HL-60 (cell line): Measurements from ENCODE around the gene HMCN2.

Source experiments
- DNase-seq, 2 experiments: peaks; one replicate each; pipeline ENCODE4 v3.0.0-alpha.2; 2010 to 2020; ENCODE audit warnings: low read depth in 1 of 2, low spot score in 1 of 2
- H3K27ac ChIP-seq: fragments of 250-450 bp; sonication (Bioruptor Pico); replicated peaks from 2 replicates; pipeline ENCODE4 v1.5.1; 2020; ENCODE audit warnings: mild to moderate bottlenecking, moderate library complexity
- H3K27me3 ChIP-seq: fragments of 250-450 bp; sonication (Bioruptor Pico); 2 replicates; pipeline ENCODE4 v1.5.1; 2021; ENCODE audit warnings: mild to moderate bottlenecking, moderate library complexity; ENCODE audit not compliant: insufficient read depth, poor library complexity, severe bottlenecking
- H3K4me3 ChIP-seq: replicated peaks from 2 replicates; pipeline ENCODE4 v1.5.1; 2011; ENCODE audit warnings: mild to moderate bottlenecking, control low read depth, low read length; ENCODE audit not compliant: insufficient read depth
- GABPA ChIP-seq: IDR thresholded peaks from 2 replicates; pipeline ENCODE4 v1.6.1; 2012; ENCODE audit warnings: low read depth
- POLR2AphosphoS5 ChIP-seq: IDR thresholded peaks from 2 replicates; pipeline ENCODE4 v1.6.1; 2012; ENCODE audit warnings: low read depth
- REST ChIP-seq: IDR thresholded peaks from 2 replicates; pipeline ENCODE4 v1.6.1; 2012; ENCODE audit warnings: low read depth; ENCODE audit not compliant: insufficient replicate concordance
- SPI1 ChIP-seq: IDR thresholded peaks from 2 replicates; pipeline ENCODE4 v1.6.1; 2012; ENCODE audit warnings: low read depth, mild to moderate bottlenecking, borderline replicate concordance
- TF ChIP-seq, protein P1 (sequence below): IDR thresholded peaks from one replicate; pipeline ENCODE4 v1.5.1; 2011; ENCODE audit warnings: low read length, control low read depth, inconsistent platforms; ENCODE audit not compliant: insufficient read depth

Gene HMCN2

DNA sequence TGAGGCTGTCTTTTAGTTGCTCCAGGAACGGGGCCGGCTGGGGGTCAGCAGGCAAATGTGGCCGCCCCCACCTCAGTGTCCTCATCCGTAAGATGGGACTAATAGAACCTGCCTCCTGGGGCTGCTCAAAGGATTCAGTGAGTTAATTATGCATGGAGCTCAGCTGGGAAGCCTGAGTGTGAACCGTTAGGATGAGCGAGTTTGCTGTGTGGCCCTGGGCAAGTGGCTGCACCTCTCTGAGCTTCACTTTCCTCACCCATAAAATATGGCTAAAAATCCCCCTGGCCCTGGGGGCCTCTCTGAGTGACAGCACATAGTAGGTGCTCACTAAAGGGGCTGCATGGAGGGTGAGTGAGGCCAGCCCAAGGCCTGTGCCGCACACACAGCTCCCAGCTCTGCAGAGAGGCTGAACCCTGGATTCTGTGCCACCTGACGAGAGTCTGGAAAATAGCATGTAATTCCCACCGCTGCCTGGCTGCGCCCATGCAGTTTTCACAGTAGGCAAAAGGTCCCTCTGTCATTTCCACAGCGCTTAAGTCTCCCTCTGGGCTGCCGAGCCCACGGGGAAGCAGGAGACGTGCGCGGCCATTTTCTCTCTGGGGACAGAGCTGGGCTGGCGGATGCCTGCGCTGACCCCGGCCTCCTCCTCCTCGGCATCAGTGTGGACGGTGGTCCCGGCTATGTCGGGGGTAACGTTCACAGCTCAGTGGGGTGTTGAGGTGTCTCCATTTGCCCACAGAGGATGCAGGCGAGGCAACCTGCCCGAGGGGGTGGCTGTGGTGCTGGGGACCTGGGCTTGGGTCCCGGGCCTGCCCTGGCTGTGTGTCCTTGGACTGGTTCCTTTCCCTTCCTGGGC, 197.4 kb downstream of the HMCN2 start:
- no peak overlapping the region for H3K4me3 ChIP-seq
- TF ChIP-seq REST (no peak), SPI1 (no peak), POLR2AphosphoS5 (no peak), GABPA (no peak)
- TF ChIP-seq, protein P1, sequence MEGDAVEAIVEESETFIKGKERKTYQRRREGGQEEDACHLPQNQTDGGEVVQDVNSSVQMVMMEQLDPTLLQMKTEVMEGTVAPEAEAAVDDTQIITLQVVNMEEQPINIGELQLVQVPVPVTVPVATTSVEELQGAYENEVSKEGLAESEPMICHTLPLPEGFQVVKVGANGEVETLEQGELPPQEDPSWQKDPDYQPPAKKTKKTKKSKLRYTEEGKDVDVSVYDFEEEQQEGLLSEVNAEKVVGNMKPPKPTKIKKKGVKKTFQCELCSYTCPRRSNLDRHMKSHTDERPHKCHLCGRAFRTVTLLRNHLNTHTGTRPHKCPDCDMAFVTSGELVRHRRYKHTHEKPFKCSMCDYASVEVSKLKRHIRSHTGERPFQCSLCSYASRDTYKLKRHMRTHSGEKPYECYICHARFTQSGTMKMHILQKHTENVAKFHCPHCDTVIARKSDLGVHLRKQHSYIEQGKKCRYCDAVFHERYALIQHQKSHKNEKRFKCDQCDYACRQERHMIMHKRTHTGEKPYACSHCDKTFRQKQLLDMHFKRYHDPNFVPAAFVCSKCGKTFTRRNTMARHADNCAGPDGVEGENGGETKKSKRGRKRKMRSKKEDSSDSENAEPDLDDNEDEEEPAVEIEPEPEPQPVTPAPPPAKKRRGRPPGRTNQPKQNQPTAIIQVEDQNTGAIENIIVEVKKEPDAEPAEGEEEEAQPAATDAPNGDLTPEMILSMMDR: no peak
- no peak for DNase-seq
- H3K27me3 ChIP-seq: no peaks in the 10 kb centered on the region
- no peak overlapping the region for H3K27ac ChIP-seq

DNA sequence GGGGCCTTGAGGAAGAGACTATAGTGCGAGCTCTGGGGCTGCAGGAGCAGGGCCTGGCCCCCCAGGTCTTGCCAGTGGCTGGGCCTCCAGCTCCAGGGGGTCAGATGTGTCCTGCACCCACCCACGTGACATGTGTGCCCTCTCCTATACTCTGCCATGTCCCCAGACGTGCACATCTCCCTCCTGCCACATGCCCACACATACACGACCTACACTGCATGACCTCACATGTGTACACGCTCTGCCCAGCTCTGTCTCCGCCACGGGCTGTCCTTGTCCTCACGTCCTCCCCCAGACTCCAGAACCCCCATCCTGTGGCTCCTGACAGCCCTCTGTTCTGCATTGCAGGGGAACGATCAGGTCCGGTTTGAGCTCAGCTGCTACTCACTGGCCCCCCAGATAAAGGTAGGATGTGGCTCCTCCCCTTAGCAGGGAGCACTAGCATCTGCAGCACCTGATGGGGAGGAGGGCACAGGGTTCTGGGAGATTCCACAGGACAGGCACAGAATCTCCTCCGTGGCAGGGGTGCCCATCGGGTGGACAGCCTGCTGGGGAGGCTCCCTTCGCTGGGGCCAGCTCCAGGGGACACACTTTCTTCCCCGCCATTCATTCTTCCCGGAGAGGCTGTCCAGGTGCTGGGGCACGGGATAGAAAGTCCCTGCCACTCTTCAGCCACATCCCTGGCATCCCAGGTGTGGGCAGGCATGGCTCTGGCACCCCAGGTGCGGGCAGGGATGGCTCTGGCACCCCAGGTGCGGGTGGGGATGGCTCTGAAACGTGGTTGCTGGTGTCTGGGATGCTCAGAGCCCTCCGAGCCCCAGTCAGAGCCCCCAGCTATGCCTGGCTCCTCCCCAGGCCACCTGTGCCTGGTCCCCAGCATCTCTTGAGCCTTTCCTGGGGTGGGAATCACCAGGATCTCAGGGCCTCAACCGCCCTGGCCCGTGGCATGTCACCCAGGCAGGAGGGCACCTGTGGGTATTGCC, 198.5 kb downstream of the HMCN2 start:
- H3K4me3 ChIP-seq: no peak overlapping the region
- no peak overlapping the region for H3K27ac ChIP-seq
- no peak for TF ChIP-seq GABPA
- TF ChIP-seq POLR2AphosphoS5: no peak
- no peak for TF ChIP-seq SPI1
- TF ChIP-seq, protein P1: no peak
- TF ChIP-seq REST: no peak
- no peak for DNase-seq
- no peaks in the 10 kb centered on the region for H3K27me3 ChIP-seq

- Histone ChIP-seq H3K27ac (no peak overlapping the region), H3K27me3 (no peaks in the 10 kb centered on the region), H3K4me3 (no peak overlapping the region)
- no peak for DNase-seq
- TF ChIP-seq, protein P1: no peak
- TF ChIP-seq POLR2AphosphoS5: no peak
- TF ChIP-seq GABPA: no peak
- TF ChIP-seq SPI1: no peak
- TF ChIP-seq REST: no peak
Observed at GRCh38 chr9:130465383-130466096, 200.0 kb downstream of the HMCN2 start.
